ENCODE results near the gene SMIM15.

The SMIM15 gene

DNA sequence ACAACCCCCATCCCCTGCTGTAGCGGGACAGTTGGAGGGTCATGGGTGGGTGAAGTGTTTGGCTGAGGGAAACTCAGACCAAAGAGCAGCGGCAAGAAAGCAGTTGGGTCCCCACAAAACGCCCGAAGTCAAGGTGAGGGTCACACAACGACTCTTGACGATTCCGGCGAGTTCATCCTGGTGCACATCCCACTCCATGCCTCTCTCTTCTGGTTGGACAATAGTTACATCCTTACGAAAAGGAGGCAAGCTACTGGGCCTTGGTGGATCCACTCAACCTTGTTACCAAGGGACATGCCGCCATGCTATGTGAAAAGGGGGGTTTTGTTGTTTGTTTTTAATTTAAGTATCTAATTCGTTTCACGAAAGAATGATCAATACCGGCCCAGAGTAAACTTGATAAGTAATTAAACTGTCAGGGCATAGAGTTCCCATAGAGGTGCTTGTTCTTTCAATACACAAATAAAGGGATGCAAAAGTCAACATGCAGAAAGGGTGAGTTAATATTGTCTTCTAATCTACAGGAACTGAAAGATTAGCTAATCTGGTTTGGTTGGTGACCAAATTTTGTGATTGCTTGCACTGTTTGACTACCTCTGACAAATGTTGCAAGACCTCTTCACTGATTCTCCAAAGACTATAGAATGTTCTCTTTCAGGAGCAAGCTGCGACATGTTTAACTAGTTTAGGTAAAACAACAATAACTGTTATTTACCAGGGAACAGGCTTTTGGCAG is 732 bp upstream of the SMIM15 start:
- DNase-seq: peak in 1 of 10 donors; percentile 14
- intact Hi-C loops (cut with DNase I): loop anchor here (5.0 to 10.0 kb wide), 3 partner anchors 169 to 442 kb away; partner anchors contain the start of genes ERCC8, NDUFAF2 and ZSWIM6

DNA sequence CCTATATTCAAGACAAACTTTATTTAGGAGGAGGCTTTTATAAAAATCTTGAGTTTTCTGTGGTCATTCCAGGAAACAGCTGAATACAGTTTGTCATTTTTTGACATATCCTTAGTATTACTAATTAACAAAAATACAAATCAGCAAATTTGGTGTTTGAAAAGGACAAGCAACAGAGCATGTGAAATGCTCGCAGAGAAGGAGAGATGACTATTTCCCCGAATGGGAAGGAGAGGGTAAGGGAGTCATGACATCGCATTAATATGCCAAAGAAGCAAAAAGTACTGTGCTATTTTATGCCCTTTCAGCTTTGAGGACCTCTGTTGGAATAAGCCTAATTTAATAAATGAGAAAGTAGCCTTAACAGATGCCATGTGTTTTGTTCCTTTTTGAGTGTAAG is 1.8 kb downstream of the SMIM15 start:
- intact Hi-C loops (cut with DNase I): loop anchor here (5.0 to 10.0 kb wide), 3 partner anchors 172 to 444 kb away; partner anchors contain the start of genes ERCC8, NDUFAF2 and ZSWIM6
- no peak for DNase-seq

DNA sequence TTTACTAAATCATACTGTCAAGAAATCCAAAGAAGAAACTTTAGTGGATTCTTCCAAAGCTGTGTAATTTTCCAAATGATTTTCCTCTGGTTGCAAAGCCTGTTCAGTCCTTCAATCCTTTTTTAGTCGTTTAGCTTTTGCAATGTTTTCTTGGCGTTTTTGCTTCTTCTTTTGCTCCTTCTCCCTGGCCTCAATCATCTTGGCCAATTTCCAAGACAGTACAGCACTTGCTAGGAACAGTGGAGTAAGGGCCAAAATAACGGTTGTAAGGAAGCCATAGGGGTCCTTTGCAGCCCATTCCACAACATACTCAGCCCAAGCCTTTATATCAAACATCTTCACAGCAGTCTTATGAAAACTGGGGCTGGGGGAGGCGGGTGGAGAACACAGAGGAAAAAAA is 2.4 kb downstream of the SMIM15 start:
- intact Hi-C loops (cut with DNase I): loop anchor here (5.0 to 10.0 kb wide), 3 partner anchors 172 to 445 kb away; partner anchors contain the start of genes ERCC8, NDUFAF2 and ZSWIM6

DNA sequence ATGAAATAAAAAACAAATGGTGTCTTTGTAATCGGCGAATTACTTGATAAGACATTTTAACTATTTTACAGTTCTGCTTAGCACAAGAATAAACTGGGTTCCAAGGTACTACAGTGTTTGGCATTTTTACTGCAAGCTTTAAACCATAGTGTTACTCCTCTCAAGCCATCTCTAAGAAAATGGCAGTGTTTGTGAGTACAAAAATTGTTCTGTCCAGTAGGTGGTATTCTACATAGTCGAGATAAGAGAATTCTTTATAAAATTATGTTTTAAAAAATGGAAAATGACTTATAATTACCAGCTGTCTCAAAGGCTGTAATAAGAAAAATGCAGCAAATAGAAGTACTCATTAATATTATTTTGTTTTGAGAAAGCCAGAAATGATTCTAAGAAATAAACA is 3.2 kb downstream of the SMIM15 start:
- no peak for DNase-seq
- intact Hi-C loops (cut with DNase I): no loop called here

More for the DNA sequence above, 2.4 kb downstream of the SMIM15 start:
- no peak for DNase-seq

DNA sequence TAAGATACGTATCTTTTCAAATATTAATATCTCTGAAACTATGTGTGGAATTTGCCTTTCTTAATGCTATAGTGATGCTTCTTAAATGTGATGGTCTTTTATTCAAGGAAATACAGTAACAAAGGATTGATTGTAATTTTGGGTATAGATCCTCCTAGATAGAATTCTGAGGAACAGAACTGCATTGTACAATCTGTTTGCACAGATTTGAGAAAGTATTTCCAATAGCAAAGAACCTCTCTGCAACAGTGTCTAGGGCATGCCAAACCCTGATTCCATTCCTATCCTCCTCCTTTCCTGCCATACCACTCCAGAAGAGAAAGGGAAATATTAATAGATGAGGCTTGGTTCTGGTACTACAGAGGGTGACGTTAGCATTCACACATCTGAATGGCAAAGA is 10.4 kb downstream of the SMIM15 start:
- intact Hi-C loops (cut with DNase I): no loop called here
- DNase-seq: no peak

DNA sequence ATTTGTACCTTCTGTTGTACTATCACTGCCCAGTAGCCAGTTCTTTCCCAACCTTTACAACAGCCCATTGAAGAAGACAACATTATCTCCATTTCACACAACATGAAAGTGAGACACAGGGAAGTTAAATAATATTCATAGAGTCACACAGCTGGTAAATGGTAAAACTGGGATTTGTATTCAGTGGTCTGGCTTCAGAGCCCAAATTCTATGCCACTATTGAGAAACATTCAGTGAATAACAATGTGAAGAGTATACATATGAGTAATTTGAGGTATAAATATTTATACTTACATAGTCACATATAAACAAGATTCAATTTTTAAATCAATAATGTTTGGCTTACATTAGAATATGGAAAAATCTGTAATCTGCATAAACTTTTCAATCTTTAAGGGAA is 13.8 kb downstream of the SMIM15 start:
- intact Hi-C loops (cut with DNase I): no loop called here
- DNase-seq: no peak

DNA sequence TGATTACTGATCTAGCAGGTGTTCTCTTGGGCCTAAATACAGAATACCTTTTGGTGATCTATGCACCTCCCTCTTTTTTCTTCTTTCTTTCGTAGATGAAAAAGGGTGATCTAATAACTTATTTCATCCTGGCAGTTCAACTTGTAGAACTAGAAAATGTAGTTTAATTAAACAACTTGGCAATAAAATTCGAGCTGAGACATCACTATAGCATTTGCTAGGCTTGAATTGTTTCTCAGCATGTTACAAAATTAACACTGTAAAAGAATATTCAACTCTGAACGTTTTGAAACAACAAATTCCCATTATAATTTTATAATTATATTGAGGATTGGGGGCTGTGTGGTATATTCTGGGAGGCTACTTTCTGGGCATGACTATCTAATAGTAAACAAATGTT is 19.5 kb downstream of the SMIM15 start:
- intact Hi-C loops (cut with DNase I): no loop called here
- DNase-seq: no peak

DNA sequence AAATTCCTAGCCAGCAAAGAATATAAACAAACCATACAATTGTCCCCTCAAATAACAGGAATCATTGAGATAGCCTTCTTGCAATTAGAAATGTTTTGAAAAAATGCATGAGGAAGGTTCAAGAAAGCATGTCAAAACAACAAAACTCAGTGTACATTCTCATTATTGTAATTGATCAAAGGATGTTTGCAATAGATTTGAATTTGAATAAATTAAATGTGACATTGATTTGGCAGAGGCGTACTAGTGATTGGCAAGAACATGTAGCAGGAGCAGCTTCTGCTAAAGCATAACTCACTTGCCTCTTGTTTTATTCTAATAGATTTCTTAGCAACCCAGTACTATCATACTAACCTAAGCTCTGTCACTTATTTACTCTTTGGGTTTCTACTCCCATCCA is 19.9 kb downstream of the SMIM15 start:
- intact Hi-C loops (cut with DNase I): no loop called here
- no peak for DNase-seq

DNA sequence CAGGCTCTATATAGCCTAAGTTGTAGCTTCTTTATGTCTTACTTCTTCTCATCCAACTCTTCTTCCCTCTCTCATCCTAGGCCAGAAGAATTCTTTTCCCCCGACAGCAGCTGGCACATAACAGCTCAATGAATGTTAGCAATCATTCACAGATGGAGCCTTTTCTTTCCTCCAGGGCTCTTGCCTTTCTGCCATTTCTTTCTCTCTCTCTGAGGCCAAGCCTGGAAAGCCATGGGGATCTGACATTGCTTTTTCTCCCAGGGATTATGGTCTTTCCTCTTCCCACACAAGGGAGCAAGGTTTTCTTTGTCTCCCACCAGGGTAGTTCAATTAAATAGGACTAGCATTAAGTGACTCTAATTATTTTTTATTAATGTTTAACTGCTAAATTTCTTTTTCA is 20.5 kb downstream of the SMIM15 start:
- intact Hi-C loops (cut with DNase I): no loop called here
- no peak for DNase-seq

DNA sequence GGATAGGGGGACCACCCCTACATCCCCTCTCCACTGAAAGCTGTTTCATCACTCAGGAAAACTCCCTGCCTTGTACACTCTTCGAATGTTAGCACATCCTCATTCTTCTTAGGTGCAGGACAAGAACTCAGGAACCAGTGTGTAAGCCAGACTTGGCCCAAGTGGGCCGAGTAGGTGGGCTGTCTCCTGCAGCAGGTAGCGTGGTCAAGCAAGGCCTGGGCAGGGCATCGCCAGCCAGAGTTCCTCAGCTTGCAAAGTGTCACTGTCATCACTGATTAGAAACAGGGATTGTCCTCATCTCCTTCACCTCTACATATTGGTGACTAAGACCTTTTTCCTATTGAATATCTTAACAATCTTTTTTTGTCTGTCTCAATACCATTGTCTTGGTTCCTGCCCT is 22.3 kb downstream of the SMIM15 start:
- DNase-seq: peak in 1 of 10 donors; percentile 70
- intact Hi-C loops (cut with DNase I): no loop called here

DNA sequence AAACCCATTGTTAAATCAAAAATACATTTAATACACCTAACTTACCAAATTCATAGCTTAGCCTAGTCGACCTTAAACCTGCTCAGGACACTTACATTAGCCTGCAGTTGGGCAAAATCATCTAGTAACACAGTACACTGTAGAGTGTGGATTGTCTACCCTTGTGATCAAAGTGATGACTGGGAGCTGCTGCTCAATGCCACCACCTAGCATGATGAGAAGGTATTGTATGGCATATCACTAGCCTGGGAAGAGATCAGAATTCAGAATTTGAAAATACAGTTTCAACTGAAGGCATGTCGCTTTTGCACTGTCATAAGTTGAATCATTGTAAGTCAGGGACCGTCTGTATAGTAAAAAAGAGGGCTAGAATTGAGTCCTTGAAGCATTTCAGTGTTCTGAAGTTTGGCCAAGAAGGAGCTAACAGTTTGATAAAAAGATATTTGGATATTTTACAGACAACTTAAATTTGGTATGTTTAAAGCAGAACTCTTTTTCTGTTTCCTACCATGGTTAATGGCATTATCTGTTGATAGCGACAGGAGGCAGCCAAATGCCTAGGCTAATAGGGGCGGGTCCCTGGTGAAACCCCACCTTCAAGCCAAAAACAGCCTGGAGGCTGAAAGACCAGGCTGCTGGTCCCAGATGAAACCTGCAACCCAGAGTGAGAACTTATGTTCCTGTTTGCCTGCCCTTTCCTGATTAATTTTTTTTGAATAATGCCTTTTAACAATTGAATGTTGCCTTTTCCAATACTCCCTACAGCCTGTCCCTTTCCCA is 23.0 kb downstream of the SMIM15 start:
- no peak for DNase-seq
- intact Hi-C loops (cut with DNase I): no loop called here

DNA sequence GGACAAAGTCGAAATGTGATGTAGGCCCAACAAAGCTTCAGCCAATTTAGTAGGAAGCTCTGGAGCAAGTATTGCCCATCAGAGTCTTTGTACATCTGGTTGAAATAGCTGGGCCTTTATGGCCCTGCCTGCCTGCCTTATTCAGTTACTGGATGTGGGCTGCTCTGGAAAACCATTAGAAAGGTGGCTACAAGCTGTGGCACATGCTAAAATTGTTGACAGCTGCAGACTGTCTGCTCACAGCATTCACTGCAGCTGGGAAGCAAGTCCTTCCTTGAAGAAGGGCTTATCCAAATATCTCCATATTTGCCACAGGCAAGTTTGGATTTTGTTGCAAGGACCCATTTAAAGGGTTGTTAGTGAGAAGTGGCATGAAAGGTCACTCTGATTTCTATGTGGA is 24.4 kb downstream of the SMIM15 start:
- DNase-seq: peak in 1 of 10 donors; percentile 47
- intact Hi-C loops (cut with DNase I): no loop called here

DNA sequence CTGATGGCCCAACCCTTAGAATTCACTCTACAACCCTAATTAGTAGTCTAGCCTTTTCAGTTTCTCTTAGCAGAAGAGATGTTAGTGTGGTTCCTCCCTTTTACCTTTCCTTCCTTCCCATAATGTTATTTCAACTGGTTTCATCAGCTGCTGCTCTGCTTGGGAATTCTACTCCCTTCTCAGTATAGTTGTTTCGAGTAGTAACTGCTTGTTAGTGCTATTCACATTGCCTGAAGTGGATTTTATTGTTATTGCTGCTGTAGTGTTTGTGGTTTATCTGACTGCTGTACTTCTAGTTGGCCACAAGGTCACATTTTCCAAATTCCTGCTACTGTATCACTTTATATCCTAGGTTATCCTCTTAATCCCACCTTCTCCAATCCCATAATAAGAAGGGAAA is 29.7 kb downstream of the SMIM15 start:
- intact Hi-C loops (cut with DNase I): no loop called here

DNA sequence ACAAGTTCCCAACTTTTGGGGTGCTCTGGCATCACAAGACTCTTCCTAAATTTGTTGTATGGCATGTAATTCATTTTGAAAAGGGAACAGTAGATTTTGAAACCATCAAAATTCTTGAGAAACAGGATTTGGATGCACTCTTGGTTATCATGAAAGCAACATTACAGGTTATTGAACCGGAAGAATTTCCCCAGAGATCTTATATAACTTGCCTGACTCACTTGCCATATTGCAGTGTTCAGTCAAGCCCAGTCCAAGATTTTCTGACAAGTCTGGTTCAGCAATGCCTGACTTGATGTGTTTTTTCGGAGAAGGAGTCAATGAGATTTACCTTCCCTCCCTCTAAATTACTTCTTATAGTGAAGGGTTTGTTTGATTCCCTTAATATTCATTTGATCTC is 32.0 kb downstream of the SMIM15 start:
- intact Hi-C loops (cut with DNase I): no loop called here
- DNase-seq: no peak

More for the DNA sequence above, 29.7 kb downstream of the SMIM15 start:
- no peak for DNase-seq

DNA sequence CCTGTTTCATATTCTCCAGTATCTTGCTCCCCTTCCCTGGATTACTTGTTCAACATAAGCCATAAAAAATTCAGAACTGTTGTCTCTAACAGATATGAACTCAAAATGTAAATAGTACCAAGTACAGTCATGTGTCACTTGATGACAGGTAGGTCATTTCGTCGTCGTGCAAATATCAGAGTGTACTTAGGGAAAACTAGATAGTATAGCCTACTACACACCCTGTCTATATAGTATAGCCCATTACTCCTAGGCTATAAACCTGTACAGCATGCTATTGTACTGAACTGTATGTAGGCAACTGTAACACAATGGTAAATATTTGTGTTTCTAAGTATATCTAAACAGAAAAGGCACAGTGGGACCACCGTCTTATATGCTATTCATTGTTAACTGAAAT is 39.1 kb downstream of the SMIM15 start:
- intact Hi-C loops (cut with DNase I): no loop called here

DNA sequence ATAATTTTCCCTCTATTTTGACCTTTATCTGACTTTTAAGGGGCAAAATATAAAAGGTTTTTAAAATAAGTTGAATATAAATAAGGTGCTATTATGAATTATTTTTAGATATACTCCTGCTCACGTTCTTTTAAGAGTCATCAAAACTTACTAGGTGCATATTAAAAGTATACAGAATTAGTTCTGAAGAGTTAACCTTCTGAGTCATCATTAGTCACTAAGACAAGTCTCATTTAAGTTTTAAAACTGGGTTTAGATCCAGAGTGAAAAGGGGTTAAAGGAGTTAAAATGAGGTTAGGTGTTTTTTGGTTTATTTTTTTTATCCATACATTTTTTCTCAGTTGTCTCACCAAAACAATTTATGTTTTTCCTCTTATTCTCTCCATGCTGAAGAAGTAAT is 41.7 kb downstream of the SMIM15 start:
- intact Hi-C loops (cut with DNase I): no loop called here
- DNase-seq: no peak

More for the DNA sequence above, 39.1 kb downstream of the SMIM15 start:
- no peak for DNase-seq

DNA sequence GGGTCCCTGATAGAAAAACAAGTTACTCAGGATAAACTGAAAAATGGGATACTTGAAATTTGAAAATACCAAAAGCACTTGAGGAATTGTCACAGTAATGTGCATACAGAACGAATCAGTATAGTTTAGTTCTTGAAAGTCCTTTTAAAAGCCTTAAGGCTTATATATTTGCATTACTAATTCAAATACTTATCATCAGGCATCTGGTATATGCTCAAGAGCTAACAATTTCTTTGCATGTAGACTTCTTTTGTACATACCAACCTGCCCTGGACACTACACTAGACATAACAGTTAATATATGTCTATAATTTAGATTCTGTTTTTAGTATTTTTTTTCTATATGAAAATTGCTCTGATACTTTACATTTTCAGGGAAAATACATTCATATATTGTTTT is 43.2 kb downstream of the SMIM15 start:
- no peak for DNase-seq
- intact Hi-C loops (cut with DNase I): no loop called here

DNA sequence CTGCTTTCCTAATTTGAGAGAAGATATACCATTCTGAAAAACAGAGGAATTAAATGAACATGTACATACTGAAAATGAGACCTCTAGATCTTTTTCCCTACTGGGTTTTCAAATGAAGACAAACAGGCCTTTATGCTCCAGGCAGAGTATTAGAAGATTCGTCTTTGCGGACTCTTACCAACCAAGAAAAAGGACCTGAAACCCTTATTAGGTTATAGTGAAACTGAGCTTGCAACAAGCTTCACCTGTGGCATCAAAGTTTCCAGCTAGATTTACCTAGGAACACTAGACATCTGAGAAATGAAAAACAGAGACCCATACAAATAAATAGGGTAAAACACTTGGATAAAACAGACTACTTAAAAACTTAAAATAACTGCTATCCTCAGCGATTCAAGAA is 46.3 kb downstream of the SMIM15 start:
- intact Hi-C loops (cut with DNase I): no loop called here
- no peak for DNase-seq

DNA sequence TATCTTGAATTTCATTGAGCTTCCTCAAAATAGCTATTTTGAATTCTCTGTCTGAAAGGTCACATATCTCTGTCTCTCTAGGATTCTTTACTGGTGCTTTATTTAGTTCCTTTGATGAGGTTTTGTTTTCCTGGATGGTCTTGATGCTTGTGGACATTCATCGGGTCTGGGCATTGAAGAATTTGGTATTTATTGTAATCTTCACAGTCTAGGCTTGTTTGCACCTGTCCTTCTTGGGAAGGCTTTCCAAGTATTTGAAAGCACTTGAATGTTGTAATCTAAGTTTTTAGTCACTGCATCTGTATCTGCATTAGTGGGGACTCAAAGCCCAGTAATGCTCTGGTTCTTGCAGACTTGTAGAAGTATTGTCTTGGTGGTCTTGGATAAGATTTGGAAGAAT is 47.8 kb downstream of the SMIM15 start:
- intact Hi-C loops (cut with DNase I): no loop called here
- DNase-seq: no peak
